HG02970 (cell line): Measurements from ENCODE around the gene PPP1R12A.
"Not testable (repeated sequence)": the region's sequence is repeated elsewhere in the genome, so short reads cannot be mapped to it uniquely, and the experiment has no call there.

Source experiments
- ATAC-seq: cut with Tn5 transposase; IDR thresholded peaks from one replicate; pipeline ENCODE4 v1.9.1; 2021; ENCODE audit warnings: mild to moderate bottlenecking, moderate library complexity, moderate number of reproducible peaks; ENCODE audit not compliant: unreplicated experiment, low FRiP score

PPP1R12A gene

GRCh38 chr12:79935021-79935623 lies at the start of gene PPP1R12A:
PPP1R12A (minus strand) TSS chr12:79935097; CDS start chr12:79934931, 166 bp downstream.
- peak; percentile 95 for ATAC-seq

- ATAC-seq, result no peak
Observed at GRCh38 chr12:79983986-79984620, 49.2 kb upstream of the PPP1R12A start.

GRCh38 chr12:79983492-79983891 lies 48.6 kb upstream of the PPP1R12A start:
- ATAC-seq, result no peak

GRCh38 chr12:79982086-79983062 lies 47.5 kb upstream of the PPP1R12A start:
- no peak for ATAC-seq

GRCh38 chr12:79978692-79979091 lies 43.8 kb upstream of the PPP1R12A start:
- no peak for ATAC-seq

GRCh38 chr12:79977856-79978460 lies 43.1 kb upstream of the PPP1R12A start:
- ATAC-seq, result not testable (repeated sequence)

GRCh38 chr12:79975143-79975542 lies 40.2 kb upstream of the PPP1R12A start:
- ATAC-seq, result no peak

- no peak for ATAC-seq
Observed at GRCh38 chr12:79973801-79974200, 38.9 kb upstream of the PPP1R12A start.

GRCh38 chr12:79964100-79964627 lies 29.3 kb upstream of the PPP1R12A start:
- no peak for ATAC-seq

- no peak for ATAC-seq
Observed at GRCh38 chr12:79961411-79961810, 26.5 kb upstream of the PPP1R12A start.

GRCh38 chr12:79959484-79959883 lies 24.6 kb upstream of the PPP1R12A start:
- no peak for ATAC-seq

GRCh38 chr12:79956896-79957295 lies 22.0 kb upstream of the PPP1R12A start:
- ATAC-seq, result no peak

GRCh38 chr12:79955561-79955960 lies 20.7 kb upstream of the PPP1R12A start:
- no peak for ATAC-seq

- ATAC-seq, result no peak
Observed at GRCh38 chr12:79954037-79954610, 19.2 kb upstream of the PPP1R12A start.

- no peak for ATAC-seq
Observed at GRCh38 chr12:79949098-79949497, 14.2 kb upstream of the PPP1R12A start.

- no peak for ATAC-seq
Observed at GRCh38 chr12:79945433-79945832, 10.5 kb upstream of the PPP1R12A start.

GRCh38 chr12:79944565-79944964 lies 9.7 kb upstream of the PPP1R12A start:
- no peak for ATAC-seq

GRCh38 chr12:79942846-79943245 lies 7.9 kb upstream of the PPP1R12A start:
- ATAC-seq, result not testable (repeated sequence)

GRCh38 chr12:79939728-79940310 lies 4.9 kb upstream of the PPP1R12A start:
- no peak for ATAC-seq

GRCh38 chr12:79938843-79939242 lies 3.9 kb upstream of the PPP1R12A start:
- ATAC-seq, result no peak
